Fibroblast of lung (primary cell): Measurements from ENCODE around the gene CDC20B. TPM values are rescaled to one million over a fixed set of nuclear protein-coding genes. Genes with fewer than 3 reads are reported as not detected.
A peak's percentile ranks its signal among the peaks of the same experiment; 100 is the strongest.

Experiments used
- DNase-seq, 2 donors: peaks; one replicate each; pipeline versions ENCODE4 v3.0.0 to v3.0.0-alpha.2; 2010; ENCODE audit warnings: low read depth in 2 of 2
- H2AFZ ChIP-seq: 2 replicates; pipeline ENCODE4 v1.5.1; 2012; ENCODE audit warnings: low read length, control low read depth, inconsistent platforms
- H3K27ac ChIP-seq: 2 replicates; pipeline ENCODE4 v1.5.1; 2011; ENCODE audit warnings: low read length, control low read depth; ENCODE audit not compliant: insufficient read depth
- H3K27me3 ChIP-seq: 2 replicates; pipeline ENCODE4 v1.5.1; 2011; ENCODE audit warnings: mild to moderate bottlenecking, low read length; ENCODE audit not compliant: control insufficient read depth, insufficient read depth
- H3K36me3 ChIP-seq: 2 replicates; pipeline ENCODE4 v1.5.1; 2011; ENCODE audit warnings: low read length; ENCODE audit not compliant: control insufficient read depth, insufficient read depth
- H3K4me1 ChIP-seq: 2 replicates; pipeline ENCODE4 v1.5.1; 2011; ENCODE audit warnings: low read length; ENCODE audit not compliant: control insufficient read depth, insufficient read depth; ENCODE audit errors: extremely low read depth
- H3K4me2 ChIP-seq: 2 replicates; pipeline ENCODE4 v1.5.1; 2011; ENCODE audit warnings: low read length, control low read depth; ENCODE audit not compliant: insufficient read depth; ENCODE audit errors: extremely low read depth
- H3K4me3 ChIP-seq, 4 experiments: fragments of 200-600 bp in 1 of 4; sonication (generic) in 1 of 4; replicated peaks in 1 of 4; 2 replicates each; pipeline ENCODE4 v1.5.1; 2011 to 2016; ENCODE audit warnings: low read length in 4 of 4, low read depth in 3 of 4, mild to moderate bottlenecking in 3 of 4, control low read depth in 2 of 4, inconsistent platforms in 1 of 4, mixed read lengths in 1 of 4; ENCODE audit not compliant: insufficient read depth in 1 of 4; ENCODE audit errors: control extremely low read depth in 1 of 4
- H3K79me2 ChIP-seq: 2 replicates; pipeline ENCODE4 v1.5.1; 2012; ENCODE audit warnings: mild to moderate bottlenecking, low read length, inconsistent platforms; ENCODE audit not compliant: control insufficient read depth, insufficient read depth
- H3K9ac ChIP-seq: 2 replicates; pipeline ENCODE4 v1.5.1; 2011; ENCODE audit warnings: mild to moderate bottlenecking, low read length, control low read depth; ENCODE audit not compliant: insufficient read depth
- H3K9me3 ChIP-seq: 2 replicates; pipeline ENCODE4 v1.5.1; 2012; ENCODE audit warnings: low read depth, low read length; ENCODE audit not compliant: control insufficient read depth, insufficient read depth
- H4K20me1 ChIP-seq: 2 replicates; pipeline ENCODE4 v1.5.1; 2011; ENCODE audit warnings: low read length; ENCODE audit not compliant: control insufficient read depth, insufficient read depth; ENCODE audit errors: extremely low read depth
- EZH2 ChIP-seq: IDR thresholded peaks from 2 replicates; pipeline ENCODE4 v1.5.1; 2012; ENCODE audit warnings: low read length, control low read depth, mild to moderate bottlenecking; ENCODE audit errors: missing control alignments
- polyA plus RNA-seq, 2 donors: library from polyadenylated mRNA; depleted of rRNA in 1 of 2; stranded (reverse) in 1 of 2; unstranded in 1 of 2; fragments of >200 nt; gene quantifications; 2 replicates each; pipeline ENCODE4 v1.2.1, GENCODE V29; 2011 to 2012; ENCODE audit warnings: missing spikeins in 1 of 2
- total RNA-seq: library from RNA; depleted of rRNA; stranded (reverse); fragments of >200 nt; gene quantifications from 2 replicates; pipeline ENCODE4 v1.2.1, GENCODE V29; 2014
- TF ChIP-seq, protein P1 (sequence below), 2 donors: IDR thresholded peaks in 1 of 2; conservative IDR thresholded peaks in 1 of 2; 1 replicate in 1 of 2; 2 replicates in 1 of 2; pipeline ENCODE4 v1.5.1; 2011 to 2012; ENCODE audit warnings: low read length in 2 of 2, control low read depth in 1 of 2, inconsistent platforms in 1 of 2, low read depth in 1 of 2, mild to moderate bottlenecking in 1 of 2

Gene CDC20B
- total and polyA plus RNA-seq, 2 donors (not counting 1 experiment from before 2014, with no cell fraction given): under 0.01 TPM; not detected in 1

GRCh38 chr5:55220433-55221185 is 47.6 kb upstream of the CDC20B start:
- Histone ChIP-seq H2AFZ (no peak overlapping the region), H3K79me2 (no peaks in the 10 kb centered on the region), H3K36me3 (no peaks in the 10 kb centered on the region), H3K27ac (no peak overlapping the region), H3K4me1 (peaks cover 2% of the 10 kb centered on the region), H4K20me1 (no peaks in the 10 kb centered on the region), H3K9me3 (no peaks in the 10 kb centered on the region), H3K9ac (no peak overlapping the region), H3K4me3 (peak overlapping the region; percentile 4 to 32 (median 15)), H3K27me3 (peaks cover 66% of the 10 kb centered on the region), H3K4me2 (peak overlapping the region; percentile 71)
- peak in 1 of 2 donors; percentile 8 for DNase-seq
- TF ChIP-seq EZH2: peak; percentile 92
- TF ChIP-seq, protein P1, sequence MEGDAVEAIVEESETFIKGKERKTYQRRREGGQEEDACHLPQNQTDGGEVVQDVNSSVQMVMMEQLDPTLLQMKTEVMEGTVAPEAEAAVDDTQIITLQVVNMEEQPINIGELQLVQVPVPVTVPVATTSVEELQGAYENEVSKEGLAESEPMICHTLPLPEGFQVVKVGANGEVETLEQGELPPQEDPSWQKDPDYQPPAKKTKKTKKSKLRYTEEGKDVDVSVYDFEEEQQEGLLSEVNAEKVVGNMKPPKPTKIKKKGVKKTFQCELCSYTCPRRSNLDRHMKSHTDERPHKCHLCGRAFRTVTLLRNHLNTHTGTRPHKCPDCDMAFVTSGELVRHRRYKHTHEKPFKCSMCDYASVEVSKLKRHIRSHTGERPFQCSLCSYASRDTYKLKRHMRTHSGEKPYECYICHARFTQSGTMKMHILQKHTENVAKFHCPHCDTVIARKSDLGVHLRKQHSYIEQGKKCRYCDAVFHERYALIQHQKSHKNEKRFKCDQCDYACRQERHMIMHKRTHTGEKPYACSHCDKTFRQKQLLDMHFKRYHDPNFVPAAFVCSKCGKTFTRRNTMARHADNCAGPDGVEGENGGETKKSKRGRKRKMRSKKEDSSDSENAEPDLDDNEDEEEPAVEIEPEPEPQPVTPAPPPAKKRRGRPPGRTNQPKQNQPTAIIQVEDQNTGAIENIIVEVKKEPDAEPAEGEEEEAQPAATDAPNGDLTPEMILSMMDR (conservative IDR thresholded peaks at IDR 0.05 in 1 of 2, IDR thresholded peaks at IDR 0.05 in 1 of 2; ENCODE audit: low read depth in 1 of 2, low read length in 2 of 2): no peak

DNA sequence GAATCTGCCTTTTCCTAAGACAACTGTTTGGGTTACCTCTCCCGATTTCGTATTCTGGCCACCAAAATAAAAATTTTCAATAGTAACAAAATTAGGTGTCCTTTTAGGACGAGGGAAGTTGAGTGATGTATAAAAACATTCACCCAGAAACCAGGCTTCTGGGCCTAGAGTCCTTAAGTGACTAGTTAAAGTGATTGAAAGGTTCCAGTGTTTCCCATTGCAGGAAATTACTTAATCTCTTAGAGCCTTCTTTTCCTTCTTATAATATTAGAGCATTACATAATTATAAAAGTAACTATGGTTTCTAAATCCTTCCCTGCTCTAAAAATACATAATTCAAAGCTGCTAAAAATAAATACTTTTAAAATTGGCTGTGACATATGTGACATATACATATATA is 46.8 kb upstream of the CDC20B start:
- Histone ChIP-seq H3K36me3 (no peaks in the 10 kb centered on the region), H3K27me3 (peaks cover 58% of the 10 kb centered on the region), H3K79me2 (no peaks in the 10 kb centered on the region), H2AFZ (no peak overlapping the region), H3K4me3 (no peak overlapping the region), H4K20me1 (no peaks in the 10 kb centered on the region), H3K4me1 (peaks cover 2% of the 10 kb centered on the region), H3K4me2 (no peak overlapping the region), H3K9me3 (no peaks in the 10 kb centered on the region), H3K27ac (no peak overlapping the region), H3K9ac (no peak overlapping the region)
- no peak for DNase-seq
- TF ChIP-seq EZH2: no peak
- TF ChIP-seq, protein P1 (conservative IDR thresholded peaks at IDR 0.05 in 1 of 2, IDR thresholded peaks at IDR 0.05 in 1 of 2; ENCODE audit: low read depth in 1 of 2, low read length in 2 of 2): no peak

GRCh38 chr5:55218967-55219366 is 46.0 kb upstream of the CDC20B start:
- Histone ChIP-seq H4K20me1 (no peaks in the 10 kb centered on the region), H3K4me2 (no peak overlapping the region), H3K4me3 (no peak overlapping the region), H2AFZ (no peak overlapping the region), H3K4me1 (peaks cover 2% of the 10 kb centered on the region), H3K9ac (no peak overlapping the region), H3K27me3 (peaks cover 50% of the 10 kb centered on the region), H3K27ac (no peak overlapping the region), H3K9me3 (no peaks in the 10 kb centered on the region), H3K36me3 (no peaks in the 10 kb centered on the region), H3K79me2 (no peaks in the 10 kb centered on the region)
- no peak for DNase-seq
- TF ChIP-seq, protein P1 (conservative IDR thresholded peaks at IDR 0.05 in 1 of 2, IDR thresholded peaks at IDR 0.05 in 1 of 2; ENCODE audit: low read depth in 1 of 2, low read length in 2 of 2): no peak
- no peak for TF ChIP-seq EZH2
